Naive thymus-derived CD8-positive, alpha-beta T cell (primary cell): Measurements from ENCODE around the gene STARD4. TPM values are rescaled to one million over a fixed set of nuclear protein-coding genes. Genes with fewer than 3 reads are reported as not detected.

Experiments used
- ATAC-seq, 2 donors: fragments of 150-1000 bp; cut with Tn5 transposase in 1 of 2; sonication (Bioruptor Pico), chemical (Tn5 transposase) in 1 of 2; 1 replicate in 1 of 2; 2 replicates in 1 of 2; pipeline ENCODE4 v1.10.0; 2021; ENCODE audit warnings: mild to moderate bottlenecking in 2 of 2, moderate library complexity in 2 of 2
- POLR2A ChIA-PET: fragments of 350-600 bp; sonication (Branson Sonifier 250); formaldehyde crosslinking; loops from one replicate; lab custom pipeline; 2021; ENCODE audit warnings: antibody characterized with exemption; lab: Charles Lee
- DNase-seq, 10 donors: peaks; one replicate each; pipeline versions ENCODE4 v3.0.0 to v3.0.0-alpha.2; 2020 to 2022
- H3K27ac Mint-ChIP-seq, 10 donors: one replicate each; pipeline ENCODE4 v1.8.0; 2020 to 2022; ENCODE audit warnings: mild to moderate bottlenecking in 10 of 10, mixed read lengths in 10 of 10, moderate library complexity in 4 of 10, inconsistent platforms in 1 of 10
- H3K27me3 Mint-ChIP-seq, 5 donors: one replicate each; pipeline ENCODE4 v1.8.0; 2021 to 2022; ENCODE audit warnings: mixed read lengths in 5 of 5
- H3K36me3 Mint-ChIP-seq, 3 donors: one replicate each; pipeline ENCODE4 v1.8.0; 2020 to 2022; ENCODE audit warnings: mixed read lengths in 3 of 3, mild to moderate bottlenecking in 2 of 3, inconsistent platforms in 1 of 3
- H3K4me1 Mint-ChIP-seq, 4 donors: one replicate each; pipeline ENCODE4 v1.8.0; 2021 to 2022; ENCODE audit warnings: mixed read lengths in 4 of 4
- H3K4me3 Mint-ChIP-seq, 10 donors: one replicate each; pipeline ENCODE4 v1.8.0; 2020 to 2022; ENCODE audit warnings: mild to moderate bottlenecking in 10 of 10, mixed read lengths in 10 of 10, moderate library complexity in 6 of 10, inconsistent platforms in 1 of 10
- H3K9me3 Mint-ChIP-seq, 9 donors: one replicate each; pipeline ENCODE4 v1.8.0; 2020 to 2022; ENCODE audit warnings: mixed read lengths in 9 of 9, mild to moderate bottlenecking in 3 of 9, inconsistent platforms in 1 of 9, moderate library complexity in 1 of 9
- polyA plus RNA-seq, 3 donors: library from polyadenylated mRNA; unstranded; fragments of 300-500 nt; fragmentation: Illumina TruSeq; gene quantifications; one replicate each; pipeline ENCODE4 v1.2.3, GENCODE V29; 2021
- total RNA-seq, 8 experiments: library from RNA in 2 of 8; stranded (reverse) in 2 of 8; gene quantifications; one replicate each; pipeline ENCODE4 v1.2.3 and lab custom pipeline; 2021 to 2026

The STARD4 gene
- total and polyA plus RNA-seq, 5 experiments from 2014 or later, result 4.6 to 11.9 (median 6.1) TPM

GRCh38 chr5:111548992-111549649 lies 36.8 kb upstream of the STARD4 start:
- Mint-ChIP-seq H3K27me3 (peaks cover 0 to 3% (median 0%) of the 10 kb centered on the region in 5 donors), H3K4me3 (no peak overlapping the region), H3K4me1 (peaks cover 4 to 20% (median 13%) of the 10 kb centered on the region in 4 donors), H3K36me3 (no peaks in the 10 kb centered on the region), H3K9me3 (no peaks in the 10 kb centered on the region), H3K27ac (no peak overlapping the region)
- POLR2A ChIA-PET, result no interaction called here
- DNase-seq, result no peak
- no peak for ATAC-seq

- peak overlapping the region in 2 of 10 donors; percentile 61 to 77 for H3K27ac Mint-ChIP-seq
- peaks cover 0 to 3% (median 0%) of the 10 kb centered on the region in 5 donors for H3K27me3 Mint-ChIP-seq
- no peak for ATAC-seq
Observed at GRCh38 chr5:111548348-111548950, 36.1 kb upstream of the STARD4 start.

GRCh38 chr5:111545031-111545430 lies 32.7 kb upstream of the STARD4 start:
- Mint-ChIP-seq H3K4me1 (peaks cover 0 to under 1% (median 0%) of the 10 kb centered on the region in 4 donors), H3K27me3 (peaks cover 0 to 13% (median 7%) of the 10 kb centered on the region in 5 donors), H3K27ac (no peak overlapping the region), H3K36me3 (no peaks in the 10 kb centered on the region), H3K9me3 (no peaks in the 10 kb centered on the region), H3K4me3 (no peak overlapping the region)
- ATAC-seq, result no peak
- DNase-seq, result no peak
- POLR2A ChIA-PET, result no interaction called here

More at GRCh38 chr5:111548348-111548950, 36.1 kb upstream of the STARD4 start:
- H3K36me3 Mint-ChIP-seq, result no peaks in the 10 kb centered on the region
- H3K4me1 Mint-ChIP-seq, result peaks cover 4 to 20% (median 13%) of the 10 kb centered on the region in 4 donors
- H3K4me3 Mint-ChIP-seq, result no peak overlapping the region
- no peaks in the 10 kb centered on the region for H3K9me3 Mint-ChIP-seq
- POLR2A ChIA-PET, result no interaction called here
- DNase-seq, result no peak

GRCh38 chr5:111537141-111538024 lies 25.0 kb upstream of the STARD4 start:
- Mint-ChIP-seq H3K4me1 (no peaks in the 10 kb centered on the region), H3K27ac (no peak overlapping the region), H3K27me3 (peaks cover 7 to 21% (median 10%) of the 10 kb centered on the region in 5 donors), H3K36me3 (peaks cover 0 to 1% (median 0%) of the 10 kb centered on the region in 3 donors), H3K9me3 (peaks cover 0 to 5% (median 0%) of the 10 kb centered on the region in 9 donors), H3K4me3 (no peak overlapping the region)
- no peak for DNase-seq
- POLR2A ChIA-PET, result no interaction called here
- no peak for ATAC-seq

- no peak for ATAC-seq
- Mint-ChIP-seq H3K36me3 (peaks cover 0 to 1% (median 0%) of the 10 kb centered on the region in 3 donors), H3K4me1 (peaks cover 0 to 6% (median 1%) of the 10 kb centered on the region in 4 donors), H3K27ac (no peak overlapping the region), H3K27me3 (peaks cover 7 to 21% (median 10%) of the 10 kb centered on the region in 5 donors), H3K9me3 (peaks cover 0 to 5% (median 0%) of the 10 kb centered on the region in 9 donors), H3K4me3 (no peak overlapping the region)
- DNase-seq, result no peak
- POLR2A ChIA-PET, result no interaction called here
Observed at GRCh38 chr5:111535879-111536549, 23.7 kb upstream of the STARD4 start.

GRCh38 chr5:111532886-111533582 lies 20.7 kb upstream of the STARD4 start:
- POLR2A ChIA-PET, result no interaction called here
- Mint-ChIP-seq H3K9me3 (peaks cover 0 to 10% (median 0%) of the 10 kb centered on the region in 9 donors), H3K36me3 (no peaks in the 10 kb centered on the region), H3K4me3 (no peak overlapping the region), H3K27ac (peak overlapping the region in 4 of 10 donors; percentile 18 to 80 (median 51)), H3K27me3 (peaks cover 0 to 4% (median under 1%) of the 10 kb centered on the region in 5 donors), H3K4me1 (peaks cover 8 to 23% (median 11%) of the 10 kb centered on the region in 4 donors)
- DNase-seq, result no peak
- no peak for ATAC-seq

GRCh38 chr5:111530298-111530740 lies 18.0 kb upstream of the STARD4 start:
- POLR2A ChIA-PET, result interaction anchor here (0.9 to 1.4 kb wide), 2 partner anchors 18 to 23 kb away, joined by 4 to 5 read pairs; partner anchors contain the start of gene STARD4
- ATAC-seq (peak; percentile 99 to 100), DNase-seq (peak; percentile 48 to 91 (median 80))
- Mint-ChIP-seq H3K27ac (peak overlapping the region; percentile 3 to 74 (median 30)), H3K36me3 (no peaks in the 10 kb centered on the region), H3K9me3 (peaks cover 0 to 10% (median 0%) of the 10 kb centered on the region in 9 donors), H3K4me3 (peak overlapping the region; percentile 40 to 73 (median 56)), H3K27me3 (no peaks in the 10 kb centered on the region), H3K4me1 (peaks cover 8 to 23% (median 11%) of the 10 kb centered on the region in 4 donors)

- Mint-ChIP-seq H3K27me3 (no peaks in the 10 kb centered on the region), H3K27ac (no peak overlapping the region), H3K4me1 (peaks cover 8 to 23% (median 11%) of the 10 kb centered on the region in 4 donors), H3K4me3 (no peak overlapping the region), H3K9me3 (peaks cover 0 to 4% (median 0%) of the 10 kb centered on the region in 9 donors), H3K36me3 (no peaks in the 10 kb centered on the region)
- ATAC-seq (no peak), DNase-seq (no peak)
- POLR2A ChIA-PET, result no interaction called here
Observed at GRCh38 chr5:111528056-111528455, 15.7 kb upstream of the STARD4 start.

- no peak for DNase-seq
- H3K36me3 Mint-ChIP-seq, result no peaks in the 10 kb centered on the region
- no peaks in the 10 kb centered on the region for H3K4me1 Mint-ChIP-seq
- POLR2A ChIA-PET, result no interaction called here
- no peak overlapping the region for H3K27ac Mint-ChIP-seq
- peaks cover 0 to 4% (median 1%) of the 10 kb centered on the region in 5 donors for H3K27me3 Mint-ChIP-seq
- no peak for ATAC-seq
- H3K9me3 Mint-ChIP-seq, result no peaks in the 10 kb centered on the region
- H3K4me3 Mint-ChIP-seq, result no peak overlapping the region
Observed at GRCh38 chr5:111520908-111521307, 8.6 kb upstream of the STARD4 start.

GRCh38 chr5:111518777-111519176 lies 6.4 kb upstream of the STARD4 start:
- ATAC-seq (no peak), DNase-seq (no peak)
- Mint-ChIP-seq H3K27me3 (peaks cover 0 to 4% (median 1%) of the 10 kb centered on the region in 5 donors), H3K4me1 (peaks cover 0 to 2% (median 0%) of the 10 kb centered on the region in 4 donors), H3K4me3 (no peak overlapping the region), H3K27ac (no peak overlapping the region), H3K36me3 (no peaks in the 10 kb centered on the region), H3K9me3 (no peaks in the 10 kb centered on the region)
- POLR2A ChIA-PET, result no interaction called here

- DNase-seq, result no peak
- H3K36me3 Mint-ChIP-seq, result no peaks in the 10 kb centered on the region
- no peaks in the 10 kb centered on the region for H3K9me3 Mint-ChIP-seq
- POLR2A ChIA-PET, result no interaction called here
- H3K4me1 Mint-ChIP-seq, result peaks cover under 1 to 4% (median 3%) of the 10 kb centered on the region in 4 donors
- no peak overlapping the region for H3K4me3 Mint-ChIP-seq
- ATAC-seq, result no peak
- H3K27me3 Mint-ChIP-seq, result peaks cover 0 to 4% (median 1%) of the 10 kb centered on the region in 5 donors
- H3K27ac Mint-ChIP-seq, result no peak overlapping the region
Observed at GRCh38 chr5:111517853-111518501, 5.6 kb upstream of the STARD4 start.
